Neural progenitor cell (in vitro differentiated cells): ENCODE results near the gene ATIC. TPM values are rescaled to one million over a fixed set of nuclear protein-coding genes. Genes with fewer than 3 reads are reported as not detected.

ENCODE experiments used
- DNase-seq: peaks from one replicate; pipeline ENCODE4 v3.0.0-alpha.2; 2016; ENCODE audit warnings: low spot score
- H2AFZ ChIP-seq: fragments of 200-600 bp; sonication (generic); replicated peaks from 2 replicates; pipeline ENCODE4 v1.6.1; 2016; ENCODE audit warnings: antibody characterized with exemption
- H3F3A ChIP-seq: fragments of 200-600 bp; sonication (generic); 2 replicates; pipeline ENCODE4 v1.6.1; 2016; ENCODE audit warnings: antibody characterized with exemption, low read depth
- H3K27ac ChIP-seq: fragments of 200-600 bp; sonication (generic); 2 replicates; pipeline ENCODE4 v1.5.1; 2016; ENCODE audit warnings: mild to moderate bottlenecking
- H3K27me3 ChIP-seq: fragments of 200-600 bp; sonication (generic); 2 replicates; pipeline ENCODE4 v1.6.1; 2016; ENCODE audit warnings: mild to moderate bottlenecking, moderate library complexity
- H3K36me3 ChIP-seq: fragments of 200-600 bp; sonication (generic); 2 replicates; pipeline ENCODE4 v1.5.1; 2016
- H3K4me1 ChIP-seq: fragments of 200-600 bp; sonication (generic); 2 replicates; pipeline ENCODE4 v1.6.1; 2016; ENCODE audit warnings: mixed run types
- H3K4me2 ChIP-seq: fragments of 200-600 bp; sonication (generic); 2 replicates; pipeline ENCODE4 v1.6.1; 2016
- H3K4me3 ChIP-seq: fragments of 200-600 bp; sonication (generic); 2 replicates; pipeline ENCODE4 v1.5.1; 2016
- H3K79me2 ChIP-seq: fragments of 200-600 bp; sonication (generic); 2 replicates; pipeline ENCODE4 v1.6.1; 2016; ENCODE audit warnings: low read depth
- H3K9ac ChIP-seq: fragments of 200-600 bp; sonication (generic); 2 replicates; pipeline ENCODE4 v1.6.1; 2016
- H3K9me3 ChIP-seq: fragments of 200-600 bp; sonication (generic); 2 replicates; pipeline ENCODE4 v1.5.1; 2016; ENCODE audit warnings: low read depth
- H4K20me1 ChIP-seq: fragments of 200-600 bp; sonication (generic); 2 replicates; pipeline ENCODE4 v1.6.1; 2016; ENCODE audit warnings: low read depth
- H3K27ac Mint-ChIP-seq: 3 replicates; pipeline ENCODE4 v1.8.0; 2021; ENCODE audit warnings: mixed read lengths
- H3K27me3 Mint-ChIP-seq: 2 replicates; pipeline ENCODE4 v1.8.0; 2022; ENCODE audit warnings: low read depth, mild to moderate bottlenecking, inconsistent platforms, moderate library complexity, mixed read lengths; ENCODE audit not compliant: insufficient read depth
- H3K36me3 Mint-ChIP-seq: 3 replicates; pipeline ENCODE4 v1.8.0; 2021; ENCODE audit warnings: mixed read lengths
- H3K4me1 Mint-ChIP-seq: 3 replicates; pipeline ENCODE4 v1.8.0; 2021; ENCODE audit warnings: mixed read lengths
- H3K4me3 Mint-ChIP-seq: 3 replicates; pipeline ENCODE4 v1.8.0; 2021; ENCODE audit warnings: mild to moderate bottlenecking, moderate library complexity, mixed read lengths
- H3K9me3 Mint-ChIP-seq: 3 replicates; pipeline ENCODE4 v1.8.0; 2020; ENCODE audit warnings: mixed read lengths
- CTCF ChIP-seq: fragments of 200-600 bp; sonication (generic); IDR thresholded peaks from 2 replicates; pipeline ENCODE4 v1.5.1; 2017; ENCODE audit warnings: antibody characterized with exemption, mild to moderate bottlenecking
- EZH2 ChIP-seq: fragments of 200-600 bp; sonication (generic); IDR thresholded peaks from 2 replicates; pipeline ENCODE4 v1.6.1; 2017; ENCODE audit warnings: antibody characterized with exemption, mild to moderate bottlenecking, moderate library complexity
- EZH2phosphoT487 ChIP-seq: fragments of 200-600 bp; sonication (generic); IDR thresholded peaks from 2 replicates; pipeline ENCODE4 v1.6.1; 2017; ENCODE audit warnings: antibody characterized with exemption
- total RNA-seq: library from RNA; depleted of rRNA; stranded (reverse); fragments of >200 nt; gene quantifications from 2 replicates; pipeline ENCODE4 v1.2.3, GENCODE V29; 2015; ENCODE audit warnings: low replicate concordance

The ATIC gene
- total RNA-seq, 1 donor from 2014 or later: 43.2 TPM

GRCh38 chr2:215374002-215374401 is 62.1 kb downstream of the ATIC start:
- H3K27me3 Mint-ChIP-seq: no peaks in the 10 kb centered on the region
- H3K4me1 Mint-ChIP-seq: no peaks in the 10 kb centered on the region
- DNase-seq: no peak
- no peaks in the 10 kb centered on the region for H3K4me1 ChIP-seq
- no peak overlapping the region for H3K27ac Mint-ChIP-seq
- no peaks in the 10 kb centered on the region for H3K27me3 ChIP-seq
- H3K9ac ChIP-seq: no peak overlapping the region
- peaks cover 41% of the 10 kb centered on the region for H3K36me3 Mint-ChIP-seq
- no peak overlapping the region for H3K27ac ChIP-seq
- TF ChIP-seq EZH2 (no peak), CTCF (no peak), EZH2phosphoT487 (no peak)
- H3K4me2 ChIP-seq: no peak overlapping the region
- H3K4me3 ChIP-seq: no peak overlapping the region
- H4K20me1 ChIP-seq: no peaks in the 10 kb centered on the region
- H3K4me3 Mint-ChIP-seq: no peak overlapping the region
- H2AFZ ChIP-seq: no peak overlapping the region
- no peaks in the 10 kb centered on the region for H3K79me2 ChIP-seq
- no peaks in the 10 kb centered on the region for H3K9me3 ChIP-seq
- no peaks in the 10 kb centered on the region for H3F3A ChIP-seq
- H3K9me3 Mint-ChIP-seq: no peaks in the 10 kb centered on the region
- H3K36me3 ChIP-seq: no peaks in the 10 kb centered on the region

DNA sequence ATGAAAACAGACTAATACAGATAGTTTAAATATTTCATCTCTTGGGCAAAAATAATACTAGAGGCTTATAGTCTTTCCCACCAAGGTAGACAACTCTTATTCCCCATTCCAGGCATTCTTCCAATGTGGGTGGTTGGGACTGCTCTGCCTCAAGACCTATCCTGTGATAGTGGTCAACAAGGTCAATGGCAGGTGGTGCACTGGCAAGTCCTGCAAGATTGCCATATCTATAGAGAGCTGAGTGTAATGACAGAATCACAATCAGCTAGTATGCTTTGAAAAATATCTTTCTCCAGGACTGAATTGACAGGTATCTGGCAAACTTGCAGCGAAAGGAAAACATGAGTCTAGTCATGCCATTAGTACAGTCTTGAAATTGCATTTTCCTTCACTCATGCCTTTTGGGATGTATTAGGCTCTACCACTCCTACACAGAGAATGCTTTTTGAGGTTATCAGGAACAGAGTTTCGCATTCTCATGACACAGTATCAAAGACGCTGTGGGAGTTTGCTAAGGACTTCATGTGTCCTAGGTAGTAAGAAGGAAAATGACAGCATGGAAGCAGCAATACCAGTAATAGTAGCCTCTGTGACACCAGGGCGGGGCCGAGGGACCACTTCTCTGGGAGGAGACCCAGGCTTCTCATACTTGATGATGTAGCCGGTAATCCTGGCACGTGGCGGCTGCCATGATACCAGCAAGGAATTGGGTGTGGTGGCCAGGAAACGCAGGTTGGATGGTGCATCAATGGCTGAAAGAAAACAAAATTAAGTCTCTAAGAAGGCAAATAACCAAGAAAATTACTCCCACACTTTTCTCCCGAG is 63.0 kb downstream of the ATIC start:
- no peak for TF ChIP-seq EZH2phosphoT487
- Histone ChIP-seq H3K4me2 (no peak overlapping the region), H3K27ac (no peak overlapping the region), H3F3A (no peaks in the 10 kb centered on the region), H3K9me3 (no peaks in the 10 kb centered on the region), H3K9ac (no peak overlapping the region), H3K27me3 (no peaks in the 10 kb centered on the region), H3K4me1 (no peaks in the 10 kb centered on the region), H3K36me3 (no peaks in the 10 kb centered on the region), H2AFZ (no peak overlapping the region), H4K20me1 (no peaks in the 10 kb centered on the region), H3K79me2 (no peaks in the 10 kb centered on the region), H3K4me3 (no peak overlapping the region)
- no peak for DNase-seq
- no peaks in the 10 kb centered on the region for H3K27me3 Mint-ChIP-seq
- no peaks in the 10 kb centered on the region for H3K4me1 Mint-ChIP-seq
- H3K4me3 Mint-ChIP-seq: no peak overlapping the region
- peaks cover 44% of the 10 kb centered on the region for H3K36me3 Mint-ChIP-seq
- H3K27ac Mint-ChIP-seq: no peak overlapping the region
- H3K9me3 Mint-ChIP-seq: no peaks in the 10 kb centered on the region

DNA sequence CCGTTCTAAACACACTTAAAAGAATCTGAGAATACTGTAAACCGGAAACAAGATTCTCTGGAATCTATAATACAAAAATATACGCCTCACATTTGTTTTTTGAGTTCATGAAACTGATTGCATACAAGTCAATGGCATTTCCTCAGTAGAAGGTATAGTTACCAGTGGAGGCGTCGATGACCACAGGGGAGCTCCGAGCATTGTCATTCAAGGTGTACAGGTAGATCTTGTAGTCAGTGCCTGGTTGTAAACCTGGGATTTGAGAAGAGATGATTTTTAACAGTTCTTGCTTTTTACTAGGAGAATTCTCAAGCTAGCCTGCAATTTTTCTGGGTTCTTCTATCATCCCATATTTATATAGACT is 63.6 kb downstream of the ATIC start:
- Histone ChIP-seq H3K9ac (no peak overlapping the region), H4K20me1 (no peaks in the 10 kb centered on the region), H2AFZ (no peak overlapping the region), H3K4me1 (no peaks in the 10 kb centered on the region), H3K9me3 (no peaks in the 10 kb centered on the region), H3F3A (no peaks in the 10 kb centered on the region), H3K27me3 (no peaks in the 10 kb centered on the region), H3K27ac (no peak overlapping the region), H3K4me2 (no peak overlapping the region), H3K36me3 (no peaks in the 10 kb centered on the region), H3K79me2 (no peaks in the 10 kb centered on the region), H3K4me3 (no peak overlapping the region)
- Mint-ChIP-seq H3K9me3 (no peaks in the 10 kb centered on the region), H3K36me3 (peaks cover 47% of the 10 kb centered on the region), H3K27ac (no peak overlapping the region), H3K4me3 (no peak overlapping the region), H3K4me1 (no peaks in the 10 kb centered on the region), H3K27me3 (no peaks in the 10 kb centered on the region)
- DNase-seq: no peak
- no peak for TF ChIP-seq EZH2
- no peak for TF ChIP-seq EZH2phosphoT487
- no peak for TF ChIP-seq CTCF

GRCh38 chr2:215376103-215376780 is 64.4 kb downstream of the ATIC start:
- no peaks in the 10 kb centered on the region for H3F3A ChIP-seq
- Mint-ChIP-seq H3K27ac (no peak overlapping the region), H3K4me3 (no peak overlapping the region), H3K9me3 (no peaks in the 10 kb centered on the region), H3K4me1 (no peaks in the 10 kb centered on the region), H3K27me3 (no peaks in the 10 kb centered on the region), H3K36me3 (peaks cover 45% of the 10 kb centered on the region)
- no peaks in the 10 kb centered on the region for H3K36me3 ChIP-seq
- H3K4me1 ChIP-seq: no peaks in the 10 kb centered on the region
- H2AFZ ChIP-seq: no peak overlapping the region
- H3K27ac ChIP-seq: no peak overlapping the region
- H3K79me2 ChIP-seq: no peaks in the 10 kb centered on the region
- DNase-seq: no peak
- no peaks in the 10 kb centered on the region for H3K27me3 ChIP-seq
- no peaks in the 10 kb centered on the region for H3K9me3 ChIP-seq
- no peak for TF ChIP-seq EZH2
- no peak for TF ChIP-seq EZH2phosphoT487
- no peak for TF ChIP-seq CTCF
- H3K4me2 ChIP-seq: no peak overlapping the region
- no peaks in the 10 kb centered on the region for H4K20me1 ChIP-seq
- no peak overlapping the region for H3K4me3 ChIP-seq
- no peak overlapping the region for H3K9ac ChIP-seq
